Kidney (tissue), 14 donors: Measurements from ENCODE around the gene FFAR3. TPM values are rescaled to one million over a fixed set of nuclear protein-coding genes. Genes with fewer than 3 reads are reported as not detected.
"Not testable (repeated sequence)": the region's sequence is repeated elsewhere in the genome, so short reads cannot be mapped to it uniquely, and the experiment has no call there.

Source experiments
- DNase-seq, 5 donors: peaks; one replicate each; pipeline ENCODE4 v3.0.0-alpha.2; 2013 to 2020
- FAIRE-seq: peaks from 2 replicates; lab custom pipeline; 2012; peaks lifted over from hg19 to GRCh38; lab: Jason Lieb, UNC
- H3K27ac ChIP-seq, 2 donors: one replicate each; pipeline ENCODE4 v1.7.0; 2013; ENCODE audit warnings: low read depth in 2 of 2, low read length in 2 of 2, inconsistent platforms in 1 of 2
- H3K27me3 ChIP-seq: one replicate; pipeline ENCODE4 v1.7.1; 2013; ENCODE audit warnings: low read length, inconsistent platforms; ENCODE audit not compliant: control insufficient read depth, insufficient read depth
- H3K36me3 ChIP-seq, 3 donors: one replicate each; pipeline versions ENCODE4 v1.7.0 to v1.7.1; 2013; ENCODE audit warnings: low read length in 3 of 3, control low read depth in 1 of 3, inconsistent platforms in 1 of 3; ENCODE audit not compliant: insufficient read depth in 3 of 3, control insufficient read depth in 2 of 3
- H3K4me1 ChIP-seq, 3 donors: one replicate each; pipeline versions ENCODE4 v1.7.0 to v1.7.1; 2013; ENCODE audit warnings: low read length in 3 of 3, inconsistent platforms in 1 of 3, low read depth in 1 of 3; ENCODE audit not compliant: control insufficient read depth in 2 of 3, insufficient read depth in 2 of 3
- H3K4me3 ChIP-seq, 3 donors: one replicate each; pipeline versions ENCODE4 v1.7.0 to v1.8.1; 2013; ENCODE audit warnings: low read length in 3 of 3, control low read depth in 1 of 3, inconsistent platforms in 1 of 3
- H3K9ac ChIP-seq, 3 donors: one replicate each; pipeline versions ENCODE4 v1.7.0 to v1.7.1; 2013; ENCODE audit warnings: low read length in 3 of 3, control low read depth in 1 of 3, inconsistent platforms in 1 of 3
- H3K9me3 ChIP-seq, 3 donors: one replicate each; pipeline versions ENCODE4 v1.7.0 to v1.7.1; 2013; ENCODE audit warnings: low read length in 3 of 3, control low read depth in 1 of 3, inconsistent platforms in 1 of 3; ENCODE audit not compliant: control insufficient read depth in 2 of 3, insufficient read depth in 1 of 3
- intact Hi-C: fragments of 100-400 bp; cut with DNase I; formaldehyde crosslinking; loops from one replicate; pipeline ENCODE4 v1.11.1; 2022
- polyA plus RNA-seq: library from polyadenylated mRNA; stranded (reverse); fragments of 350-450 nt; fragmentation: Illumina TruSeq; extraction: RNeasy Lipid Tissue Mini Kit (QIAGEN cat#74804); gene quantifications from one replicate; pipeline ENCODE4 v1.2.3, GENCODE V29; 2014; ENCODE audit warnings: low read depth, low replicate concordance; ENCODE audit not compliant: insufficient read depth
- total RNA-seq: library from RNA; stranded (reverse); fragmentation: NEBNext Ultra II Directional; extraction: Animal tissue kit (Norgen Biotek cat#: 25700); gene quantifications from one replicate; pipeline ENCODE4 v1.2.1, GENCODE V29; 2021
- TF ChIP-seq, protein P1 (sequence below): IDR thresholded peaks from 3 replicates; pipeline ENCODE4 v1.5.1; 2012; ENCODE audit warnings: mild to moderate bottlenecking, moderate library complexity, borderline replicate concordance; ENCODE audit not compliant: insufficient read depth; ENCODE audit errors: extremely low read depth
- donor health status: control.
- donor health status: control.
- donor health status: control.
- donor health status: control.
- donor health status: control.
- donor health status: DM: yes; HTN: yes; CAD: no.
- donor health status: Normal renal cell carcinoma (clear cell type).

FFAR3 gene
- total and polyA plus RNA-seq, 2 donors from 2014 or later = not detected

DNA sequence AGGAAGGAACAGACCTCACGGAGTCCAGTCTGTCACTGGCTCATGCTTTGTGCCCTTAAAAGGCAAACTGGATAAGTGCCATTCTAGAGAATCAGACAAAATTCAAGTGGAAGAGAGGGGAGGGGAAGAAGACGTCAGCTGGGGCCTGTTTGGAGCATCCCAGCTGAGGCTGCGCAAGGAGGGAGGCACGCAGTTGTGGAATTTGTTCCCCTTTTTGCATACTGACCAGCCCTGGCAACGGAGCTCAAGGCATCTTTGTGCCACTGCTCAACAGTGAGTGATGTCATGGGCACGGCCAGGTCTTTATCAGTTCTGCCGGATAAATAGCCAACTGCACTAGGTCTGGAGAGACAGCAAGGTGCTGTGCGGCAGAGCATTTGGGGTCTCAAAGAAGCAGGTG is 12.5 kb downstream of the FFAR3 start, which contains the start of gene GPR42:
GPR42 (plus strand) TSS at position 347 of the 400 bp plus-strand sequence. CDS start 292 bp downstream, outside the sequence.
- no peak within 1 kb of the TSS for H3K4me3 ChIP-seq
- TF ChIP-seq, protein P1, sequence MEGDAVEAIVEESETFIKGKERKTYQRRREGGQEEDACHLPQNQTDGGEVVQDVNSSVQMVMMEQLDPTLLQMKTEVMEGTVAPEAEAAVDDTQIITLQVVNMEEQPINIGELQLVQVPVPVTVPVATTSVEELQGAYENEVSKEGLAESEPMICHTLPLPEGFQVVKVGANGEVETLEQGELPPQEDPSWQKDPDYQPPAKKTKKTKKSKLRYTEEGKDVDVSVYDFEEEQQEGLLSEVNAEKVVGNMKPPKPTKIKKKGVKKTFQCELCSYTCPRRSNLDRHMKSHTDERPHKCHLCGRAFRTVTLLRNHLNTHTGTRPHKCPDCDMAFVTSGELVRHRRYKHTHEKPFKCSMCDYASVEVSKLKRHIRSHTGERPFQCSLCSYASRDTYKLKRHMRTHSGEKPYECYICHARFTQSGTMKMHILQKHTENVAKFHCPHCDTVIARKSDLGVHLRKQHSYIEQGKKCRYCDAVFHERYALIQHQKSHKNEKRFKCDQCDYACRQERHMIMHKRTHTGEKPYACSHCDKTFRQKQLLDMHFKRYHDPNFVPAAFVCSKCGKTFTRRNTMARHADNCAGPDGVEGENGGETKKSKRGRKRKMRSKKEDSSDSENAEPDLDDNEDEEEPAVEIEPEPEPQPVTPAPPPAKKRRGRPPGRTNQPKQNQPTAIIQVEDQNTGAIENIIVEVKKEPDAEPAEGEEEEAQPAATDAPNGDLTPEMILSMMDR = no peak
- FAIRE-seq = no peak
- no peak within 1 kb of the TSS for H3K27ac ChIP-seq
- no peak within 1 kb of the TSS for H3K9ac ChIP-seq
- H3K9me3 ChIP-seq = no peaks in the 10 kb centered on the region
- DNase-seq = no peak
- intact Hi-C loops = no loop called here
- H3K4me1 ChIP-seq = no peaks in the 10 kb centered on the region
- no peaks in the 10 kb centered on the region for H3K36me3 ChIP-seq
- no peaks in the 10 kb centered on the region for H3K27me3 ChIP-seq

DNA sequence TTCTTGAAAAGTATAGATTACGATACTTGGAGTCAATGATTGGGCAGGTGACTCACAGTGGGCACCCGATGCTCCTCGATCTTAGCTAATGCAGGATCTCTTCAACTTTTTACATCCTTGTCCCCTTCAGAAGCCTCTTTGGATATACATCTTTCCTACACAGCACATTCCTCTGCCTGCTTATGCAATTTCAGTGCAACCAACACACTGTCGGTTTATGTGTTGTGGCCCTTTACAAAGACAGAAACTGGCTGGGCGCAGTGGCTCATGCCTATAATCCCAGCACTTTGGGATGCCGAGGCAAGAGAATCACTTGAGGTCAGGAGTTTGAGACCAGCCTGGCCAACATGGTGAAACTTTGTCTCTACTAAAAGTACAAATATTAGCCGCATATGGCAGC is 15.2 kb downstream of the FFAR3 start:
- no peaks in the 10 kb centered on the region for H3K4me1 ChIP-seq
- no peak for DNase-seq
- no peaks in the 10 kb centered on the region for H3K36me3 ChIP-seq
- no peak overlapping the region for H3K4me3 ChIP-seq
- TF ChIP-seq, protein P1 = no peak
- H3K27me3 ChIP-seq = no peaks in the 10 kb centered on the region
- intact Hi-C loops = no loop called here
- FAIRE-seq = no peak
- no peak overlapping the region for H3K27ac ChIP-seq
- H3K9ac ChIP-seq = no peak overlapping the region
- no peaks in the 10 kb centered on the region for H3K9me3 ChIP-seq

DNA sequence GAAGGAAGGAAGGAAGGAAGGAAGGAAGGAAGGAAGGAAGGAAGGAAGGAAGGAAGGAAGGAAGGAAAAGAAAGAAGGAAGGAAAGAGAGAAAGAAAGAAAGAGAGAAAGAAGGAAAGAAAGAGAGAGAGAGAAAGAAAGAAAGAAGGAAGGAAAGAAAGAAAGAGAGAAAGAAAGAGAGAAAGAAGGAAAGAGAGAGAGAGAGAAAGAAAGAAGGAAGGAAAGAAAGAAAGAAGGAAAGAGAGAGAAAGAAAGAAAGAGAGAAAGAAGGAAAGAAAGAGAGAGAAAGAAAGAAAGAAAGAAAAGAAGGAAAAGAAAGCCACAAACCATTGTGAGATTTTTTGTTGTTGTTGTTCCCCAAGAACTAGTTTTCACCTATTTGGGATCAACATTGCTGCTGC is 15.8 kb downstream of the FFAR3 start:
- H3K9me3 ChIP-seq, H3K27me3 ChIP-seq, H3K9ac ChIP-seq, DNase-seq, H3K4me3 ChIP-seq, FAIRE-seq, H3K36me3 ChIP-seq, H3K27ac ChIP-seq, intact Hi-C loops, H3K4me1 ChIP-seq: not testable (repeated sequence)

DNA sequence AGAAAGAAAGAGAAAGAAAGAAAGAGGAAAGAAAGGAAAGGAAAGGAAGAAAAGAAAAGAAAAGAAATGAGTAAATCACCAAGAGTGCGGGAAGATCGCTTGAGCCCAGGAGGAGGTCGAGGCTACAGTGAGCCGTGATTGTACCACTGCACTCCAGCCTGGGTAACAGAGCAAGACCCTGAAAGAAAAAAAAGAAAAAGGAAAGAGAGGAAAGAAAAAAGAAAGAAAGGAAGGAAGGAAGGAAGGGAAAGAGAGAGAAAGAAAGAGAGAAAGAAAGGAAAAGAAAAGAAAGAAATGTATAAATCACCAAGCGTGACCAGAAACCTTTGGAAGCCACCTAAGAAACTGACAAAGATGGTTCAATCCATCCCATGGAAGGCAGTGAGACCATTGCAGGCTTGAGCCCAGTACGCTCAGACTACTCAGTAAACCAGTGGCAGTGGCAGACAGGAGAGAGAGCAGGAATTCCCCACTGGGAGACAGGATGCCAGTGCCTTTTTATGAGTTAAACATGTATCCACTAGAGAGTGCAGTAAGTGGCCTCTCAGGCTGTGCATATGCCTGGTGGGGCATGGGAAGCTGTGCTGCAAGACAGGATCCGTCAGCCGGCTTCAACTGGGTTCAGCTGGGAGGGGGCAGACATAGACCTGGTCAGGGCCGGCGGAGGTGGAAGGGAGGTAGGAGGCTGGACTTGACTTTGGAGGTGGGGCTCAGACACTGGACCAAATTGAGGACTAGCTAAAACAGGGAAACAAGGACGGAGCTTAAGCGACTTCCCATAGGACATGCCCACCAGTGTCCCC is 17.4 kb downstream of the FFAR3 start:
- TF ChIP-seq, protein P1 = no peak
- Histone ChIP-seq H3K4me1 (no peaks in the 10 kb centered on the region), H3K9me3 (no peaks in the 10 kb centered on the region), H3K27ac (no peak overlapping the region), H3K4me3 (no peak overlapping the region), H3K27me3 (no peaks in the 10 kb centered on the region), H3K36me3 (no peaks in the 10 kb centered on the region), H3K9ac (no peak overlapping the region)
- intact Hi-C loops = no loop called here
- no peak for DNase-seq
- FAIRE-seq = no peak
